Activated CD8-positive, alpha-beta memory T cell treated with anti-CD3 and anti-CD28 coated beads, Interleukin-2, amount 10 ng/mL, durations not matched to agents 7 days and 5 days (primary cell): ENCODE measurements around the gene EXOC4. TPM values are rescaled to one million over a fixed set of nuclear protein-coding genes. Genes with fewer than 3 reads are reported as not detected.

Source experiments
- ATAC-seq: fragments of 150-1000 bp; cut with Tn5 transposase; one replicate; pipeline ENCODE4 v1.10.0; 2021; ENCODE audit warnings: moderate library complexity
- CTCF ChIA-PET: fragments of 350-600 bp; sonication (Branson Sonifier 250); formaldehyde crosslinking; loops from one replicate; lab custom pipeline; 2021; ENCODE audit warnings: antibody characterized with exemption; lab: Charles Lee
- DNase-seq: peaks from one replicate; pipeline ENCODE4 v3.0.0-alpha.2; 2020
- H3K27ac Mint-ChIP-seq: one replicate; pipeline ENCODE4 v1.8.0; 2021; ENCODE audit warnings: mild to moderate bottlenecking, mixed read lengths
- H3K27me3 Mint-ChIP-seq: one replicate; pipeline ENCODE4 v1.8.0; 2021; ENCODE audit warnings: mixed read lengths
- H3K36me3 Mint-ChIP-seq: one replicate; pipeline ENCODE4 v1.8.0; 2021; ENCODE audit warnings: mild to moderate bottlenecking, mixed read lengths
- H3K4me1 Mint-ChIP-seq: one replicate; pipeline ENCODE4 v1.8.0; 2021; ENCODE audit warnings: mixed read lengths
- H3K4me3 Mint-ChIP-seq: one replicate; pipeline ENCODE4 v1.8.0; 2021; ENCODE audit warnings: mild to moderate bottlenecking, moderate library complexity, mixed read lengths
- H3K9me3 Mint-ChIP-seq: one replicate; pipeline ENCODE4 v1.8.0; 2022; ENCODE audit warnings: low read depth, mixed read lengths
- total RNA-seq, 2 experiments: library from RNA; stranded (reverse); gene quantifications; one replicate each; pipeline ENCODE4 v1.2.3, GENCODE V29; 2021

Gene EXOC4
- total RNA-seq, 2 experiments from 2014 or later, result 68.6 to 88.3 TPM

DNA sequence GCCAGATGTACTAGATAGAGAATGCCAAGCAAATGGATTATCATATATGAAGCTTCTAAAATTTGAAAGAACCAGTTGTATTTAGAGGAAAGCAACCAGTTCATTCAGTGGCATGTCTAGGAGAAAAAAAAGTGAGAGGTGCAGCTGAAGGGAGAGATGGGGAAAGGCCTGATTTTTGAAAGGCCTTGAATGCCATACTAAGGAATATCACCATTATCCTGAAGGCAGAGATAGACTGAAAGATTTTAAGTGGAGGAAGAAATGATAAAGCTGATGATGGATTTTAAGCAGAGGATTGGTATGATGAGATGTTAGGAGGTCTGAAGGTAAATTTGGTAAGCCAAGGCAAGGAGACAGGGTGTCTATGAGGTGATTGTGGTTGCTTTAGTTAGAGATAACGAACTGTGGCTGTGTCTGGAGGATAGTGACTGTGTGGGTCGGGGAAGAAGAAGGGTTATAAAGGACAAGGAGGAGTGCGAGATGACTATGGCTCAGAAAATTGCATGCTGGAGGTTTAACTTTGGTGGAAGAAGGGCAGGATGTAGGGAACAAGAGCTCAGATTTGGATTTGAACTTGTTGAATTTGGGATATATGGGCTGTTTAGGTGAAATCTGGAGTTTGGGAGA is 330.8 kb downstream of the EXOC4 start:
- no peak for DNase-seq
- Mint-ChIP-seq H3K36me3 (peaks cover 14% of the 10 kb centered on the region), H3K27me3 (no peaks in the 10 kb centered on the region), H3K4me1 (no peaks in the 10 kb centered on the region), H3K27ac (no peak overlapping the region), H3K9me3 (peaks cover 2% of the 10 kb centered on the region), H3K4me3 (no peak overlapping the region)
- no peak for ATAC-seq
- CTCF ChIA-PET, result no interaction called here

DNA sequence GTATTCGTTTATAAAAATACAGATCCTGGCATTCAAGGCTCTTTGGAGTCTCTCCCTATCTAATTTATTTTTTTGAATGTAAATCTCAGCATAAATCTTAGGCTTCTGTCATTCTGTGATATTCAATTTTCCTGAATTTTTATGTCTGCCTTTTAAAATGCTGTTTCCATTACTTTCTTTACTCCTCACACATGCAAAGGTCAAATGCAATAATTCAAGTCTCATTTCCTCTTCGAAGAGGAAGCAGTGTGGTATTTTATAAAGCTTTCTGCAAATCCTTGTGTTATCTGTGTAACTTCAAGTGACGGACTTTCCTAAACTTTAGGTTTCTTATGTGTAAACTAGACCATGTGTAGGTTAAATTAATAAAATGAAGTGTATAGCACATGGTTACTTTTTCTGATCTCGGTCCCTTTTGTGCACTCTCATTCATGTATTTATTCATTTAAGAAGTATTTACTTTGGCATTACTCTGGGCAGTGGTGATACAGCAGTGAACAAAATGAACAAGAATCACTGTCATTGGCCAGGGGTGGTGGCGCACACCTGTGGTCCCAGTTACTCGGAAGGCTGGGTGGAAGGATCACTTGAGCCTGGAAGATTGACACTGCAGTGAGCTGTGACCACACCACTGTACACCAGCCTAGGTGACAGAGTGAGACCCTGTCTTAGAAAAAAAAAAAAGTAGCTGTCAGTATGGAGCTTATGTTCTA is 332.2 kb downstream of the EXOC4 start:
- Mint-ChIP-seq H3K36me3 (peaks cover 12% of the 10 kb centered on the region), H3K9me3 (peaks cover 2% of the 10 kb centered on the region), H3K4me3 (no peak overlapping the region), H3K4me1 (no peaks in the 10 kb centered on the region), H3K27ac (no peak overlapping the region), H3K27me3 (no peaks in the 10 kb centered on the region)
- ATAC-seq, result no peak
- no peak for DNase-seq
- CTCF ChIA-PET, result no interaction called here

DNA sequence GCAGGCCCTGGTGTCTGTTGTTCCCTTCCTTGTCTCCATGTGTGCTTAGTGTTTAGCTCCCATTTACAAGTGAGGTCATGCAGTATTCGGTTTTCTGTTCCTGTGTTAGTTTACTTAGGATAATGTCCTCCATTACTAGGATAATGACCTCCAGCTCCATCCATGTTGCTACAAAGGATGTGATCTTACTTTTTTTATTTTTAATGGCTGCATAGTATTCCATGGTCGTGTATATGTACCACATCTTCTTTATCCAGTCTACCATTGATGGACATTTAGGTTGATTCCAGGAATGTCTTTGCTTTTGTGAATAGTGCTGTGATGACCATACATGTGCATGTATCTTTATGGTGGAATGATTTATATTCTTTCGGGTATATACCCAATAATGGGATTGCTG is 333.4 kb downstream of the EXOC4 start:
- CTCF ChIA-PET, result no interaction called here
- no peak overlapping the region for H3K4me3 Mint-ChIP-seq
- H3K9me3 Mint-ChIP-seq, result no peaks in the 10 kb centered on the region
- DNase-seq (no peak), ATAC-seq (no peak)
- peaks cover 9% of the 10 kb centered on the region for H3K36me3 Mint-ChIP-seq
- H3K27me3 Mint-ChIP-seq, result no peaks in the 10 kb centered on the region
- H3K4me1 Mint-ChIP-seq, result no peaks in the 10 kb centered on the region
- no peak overlapping the region for H3K27ac Mint-ChIP-seq

DNA sequence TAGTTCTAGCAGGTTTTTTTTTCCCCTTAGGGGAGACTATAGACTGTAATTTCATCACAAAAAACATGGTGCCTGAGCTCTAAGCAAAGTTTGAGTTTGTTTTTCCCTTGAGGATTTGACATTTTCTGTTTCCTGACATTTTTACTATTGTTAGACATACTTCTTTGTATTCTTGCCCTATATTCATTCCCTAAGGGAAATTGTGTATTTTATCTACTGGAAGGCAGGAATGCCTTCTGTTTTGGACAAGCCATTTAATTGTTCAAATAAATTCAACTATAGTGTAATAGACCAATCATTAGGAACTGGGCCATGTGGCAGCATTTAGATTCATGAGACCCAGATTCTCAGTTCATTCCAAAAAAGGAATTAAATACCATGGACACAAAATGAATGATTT is 335.0 kb downstream of the EXOC4 start:
- no peak overlapping the region for H3K27ac Mint-ChIP-seq
- H3K9me3 Mint-ChIP-seq, result no peaks in the 10 kb centered on the region
- no peak overlapping the region for H3K4me3 Mint-ChIP-seq
- DNase-seq (no peak), ATAC-seq (no peak)
- CTCF ChIA-PET, result no interaction called here
- H3K4me1 Mint-ChIP-seq, result no peaks in the 10 kb centered on the region
- peaks cover 8% of the 10 kb centered on the region for H3K36me3 Mint-ChIP-seq
- H3K27me3 Mint-ChIP-seq, result no peaks in the 10 kb centered on the region

DNA sequence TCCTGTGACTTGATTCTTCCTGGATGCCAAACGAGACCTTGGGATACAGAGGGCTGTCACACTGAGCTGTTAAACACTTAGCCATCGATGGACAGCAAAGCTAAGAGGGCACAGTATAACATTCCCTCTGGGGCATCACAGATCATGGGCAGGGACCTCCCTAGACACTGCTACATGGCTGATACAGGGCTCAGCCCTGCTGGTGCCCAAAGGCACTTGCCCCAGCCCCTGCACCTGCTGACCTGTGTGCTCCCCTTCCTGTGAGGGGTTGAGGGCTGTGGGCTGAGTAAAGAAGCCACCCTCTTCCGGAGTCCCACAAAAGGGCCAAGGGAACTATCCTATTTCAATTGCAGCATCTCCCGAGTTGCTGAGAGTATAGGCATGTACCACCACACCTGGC is 337.9 kb downstream of the EXOC4 start:
- Mint-ChIP-seq H3K36me3 (peaks cover 9% of the 10 kb centered on the region), H3K9me3 (no peaks in the 10 kb centered on the region), H3K4me3 (no peak overlapping the region), H3K27me3 (no peaks in the 10 kb centered on the region), H3K4me1 (no peaks in the 10 kb centered on the region), H3K27ac (no peak overlapping the region)
- no peak for DNase-seq
- CTCF ChIA-PET, result no interaction called here
- no peak for ATAC-seq

DNA sequence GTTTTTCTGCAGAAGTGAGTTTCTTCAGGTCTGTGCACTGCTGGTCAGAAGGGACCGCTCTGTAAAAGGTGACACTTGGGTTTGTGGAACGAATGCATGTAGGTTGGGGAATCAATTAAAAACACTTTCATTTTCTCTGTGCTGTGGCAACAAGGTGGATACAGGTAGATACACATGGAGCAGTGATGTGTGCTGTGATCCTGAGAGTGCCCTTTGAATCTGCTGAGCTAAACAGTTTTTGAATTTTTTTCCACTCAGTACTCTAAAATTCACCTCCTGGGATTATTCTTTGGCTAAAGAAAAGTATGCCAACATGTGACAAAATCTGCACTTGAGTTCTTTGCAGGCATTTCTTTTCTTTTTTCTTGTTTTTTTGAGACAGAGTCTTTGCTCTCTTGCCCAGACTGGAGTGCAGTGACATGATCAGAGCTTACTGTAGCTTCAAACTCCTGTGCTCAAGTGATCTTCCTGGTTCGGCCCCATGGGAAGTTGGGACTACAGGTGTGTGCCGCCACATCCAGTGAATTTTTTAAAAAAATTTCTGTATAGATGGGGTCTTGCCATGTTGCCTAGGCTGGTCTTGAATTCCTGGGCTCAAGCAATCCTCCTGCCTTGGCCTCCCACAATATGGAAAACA is 338.9 kb downstream of the EXOC4 start:
- H3K9me3 Mint-ChIP-seq, result no peaks in the 10 kb centered on the region
- H3K27me3 Mint-ChIP-seq, result no peaks in the 10 kb centered on the region
- CTCF ChIA-PET, result no interaction called here
- H3K4me3 Mint-ChIP-seq, result no peak overlapping the region
- H3K27ac Mint-ChIP-seq, result no peak overlapping the region
- ATAC-seq (no peak), DNase-seq (no peak)
- peaks cover 6% of the 10 kb centered on the region for H3K36me3 Mint-ChIP-seq
- H3K4me1 Mint-ChIP-seq, result no peaks in the 10 kb centered on the region

DNA sequence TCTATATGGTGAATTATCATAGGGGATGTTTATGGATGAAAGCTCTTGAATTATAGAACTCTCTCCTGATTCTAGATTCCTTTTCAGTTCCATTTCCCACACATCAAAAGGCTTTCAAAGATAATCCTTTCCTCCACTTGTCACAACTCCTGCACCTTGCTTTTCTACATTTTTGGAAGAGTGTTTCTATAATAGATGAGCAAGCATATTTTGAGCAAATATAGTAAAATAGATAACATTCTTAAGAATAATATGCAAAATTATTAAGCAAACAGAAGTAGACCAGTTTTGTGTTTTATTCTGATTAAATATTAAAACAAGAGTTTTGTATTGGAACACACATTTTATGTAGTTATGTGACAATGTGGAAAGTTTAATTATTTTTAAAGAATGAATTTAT is 340.7 kb downstream of the EXOC4 start:
- ATAC-seq (no peak), DNase-seq (no peak)
- Mint-ChIP-seq H3K4me1 (no peaks in the 10 kb centered on the region), H3K27ac (no peak overlapping the region), H3K36me3 (peaks cover 7% of the 10 kb centered on the region), H3K9me3 (no peaks in the 10 kb centered on the region), H3K4me3 (no peak overlapping the region), H3K27me3 (no peaks in the 10 kb centered on the region)
- CTCF ChIA-PET, result no interaction called here

DNA sequence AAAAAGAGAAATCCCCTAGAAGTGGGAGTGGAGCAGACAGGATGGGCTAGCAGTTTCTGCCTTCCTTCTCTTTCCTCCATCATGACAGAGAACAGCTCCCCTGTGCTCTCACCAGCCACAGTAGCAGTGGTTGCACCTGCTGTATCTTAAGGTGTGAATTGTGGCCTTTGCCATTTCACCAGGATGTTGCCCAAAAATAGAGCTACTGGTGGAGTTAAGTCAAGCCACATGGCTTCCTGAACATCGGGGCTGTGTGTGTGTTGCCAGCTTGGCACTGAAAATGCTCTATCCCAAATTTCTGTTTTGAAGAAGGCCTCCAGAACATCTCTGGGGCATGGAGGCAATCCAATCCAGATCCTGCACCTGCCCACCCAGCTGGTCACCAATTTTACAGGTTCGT is 348.7 kb downstream of the EXOC4 start:
- Mint-ChIP-seq H3K27me3 (no peaks in the 10 kb centered on the region), H3K4me1 (peaks cover 7% of the 10 kb centered on the region), H3K9me3 (no peaks in the 10 kb centered on the region), H3K27ac (no peak overlapping the region), H3K36me3 (peaks cover 1% of the 10 kb centered on the region), H3K4me3 (no peak overlapping the region)
- ATAC-seq (no peak), DNase-seq (no peak)
- CTCF ChIA-PET, result no interaction called here

DNA sequence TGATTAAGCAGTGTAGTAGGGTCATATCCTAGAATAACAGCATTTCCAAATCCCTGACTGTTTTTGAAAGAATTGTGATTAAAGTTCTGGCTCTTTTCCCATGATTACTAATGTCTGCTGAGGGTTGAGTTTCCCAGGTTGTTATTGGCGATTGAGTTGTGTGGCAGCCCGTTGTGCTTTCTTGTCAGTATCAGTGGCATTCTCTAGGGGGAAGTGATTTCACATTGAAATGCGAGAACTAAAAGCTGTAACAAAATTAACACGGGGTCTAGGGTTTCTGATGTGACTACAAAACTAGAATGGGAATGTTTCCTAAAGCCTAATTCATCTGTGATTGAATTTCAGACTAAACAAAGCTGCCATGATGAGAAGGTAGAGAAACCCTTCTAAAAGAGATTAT is 349.4 kb downstream of the EXOC4 start:
- Mint-ChIP-seq H3K36me3 (no peaks in the 10 kb centered on the region), H3K27me3 (no peaks in the 10 kb centered on the region), H3K9me3 (no peaks in the 10 kb centered on the region), H3K4me3 (no peak overlapping the region), H3K27ac (no peak overlapping the region), H3K4me1 (peaks cover 7% of the 10 kb centered on the region)
- DNase-seq (no peak), ATAC-seq (no peak)
- CTCF ChIA-PET, result no interaction called here

DNA sequence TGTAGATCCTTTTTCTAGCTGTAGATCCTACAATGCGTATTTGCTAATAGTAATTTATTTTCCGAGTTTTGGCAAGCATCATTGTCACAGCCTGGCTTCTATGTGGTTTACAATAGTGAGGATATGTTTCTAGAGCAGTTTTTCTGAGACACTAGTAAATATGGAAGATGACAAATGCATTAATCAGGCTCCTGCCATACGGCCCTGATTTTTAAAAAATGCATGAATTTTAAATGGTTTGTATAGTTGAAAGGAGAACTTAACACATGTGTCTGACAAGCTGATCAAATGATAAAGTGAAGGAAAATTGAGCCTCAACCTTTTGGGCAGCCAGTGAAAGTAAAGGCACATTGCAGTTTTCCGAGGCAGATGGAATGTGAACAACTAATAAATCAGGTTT is 354.1 kb downstream of the EXOC4 start:
- no peak overlapping the region for H3K27ac Mint-ChIP-seq
- no peak for ATAC-seq
- H3K27me3 Mint-ChIP-seq, result no peaks in the 10 kb centered on the region
- CTCF ChIA-PET, result no interaction called here
- no peaks in the 10 kb centered on the region for H3K9me3 Mint-ChIP-seq
- no peak for DNase-seq
- no peak overlapping the region for H3K4me3 Mint-ChIP-seq
- peaks cover 2% of the 10 kb centered on the region for H3K4me1 Mint-ChIP-seq
- no peaks in the 10 kb centered on the region for H3K36me3 Mint-ChIP-seq

DNA sequence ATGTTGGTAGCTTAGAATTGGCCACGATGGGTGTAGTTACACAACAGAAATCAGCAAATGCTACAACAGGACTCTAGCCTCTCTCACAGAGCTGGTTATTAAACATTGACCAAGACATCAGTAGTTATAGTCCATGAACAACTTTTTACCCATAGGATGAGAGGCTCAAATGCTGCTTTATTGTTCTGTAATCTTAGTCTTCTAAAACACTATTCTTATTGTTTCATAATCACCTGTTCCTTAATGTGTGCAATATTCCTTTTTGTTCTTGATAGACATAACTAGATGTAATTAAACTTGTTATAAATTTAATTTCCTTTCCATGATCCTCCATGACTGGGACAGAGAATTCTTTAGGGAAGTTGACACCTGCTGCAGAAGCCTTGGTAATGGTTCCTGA is 356.9 kb downstream of the EXOC4 start:
- ATAC-seq (no peak), DNase-seq (no peak)
- H3K4me3 Mint-ChIP-seq, result no peak overlapping the region
- CTCF ChIA-PET, result no interaction called here
- H3K36me3 Mint-ChIP-seq, result no peaks in the 10 kb centered on the region
- H3K27me3 Mint-ChIP-seq, result no peaks in the 10 kb centered on the region
- H3K27ac Mint-ChIP-seq, result no peak overlapping the region
- H3K4me1 Mint-ChIP-seq, result no peaks in the 10 kb centered on the region
- no peaks in the 10 kb centered on the region for H3K9me3 Mint-ChIP-seq

DNA sequence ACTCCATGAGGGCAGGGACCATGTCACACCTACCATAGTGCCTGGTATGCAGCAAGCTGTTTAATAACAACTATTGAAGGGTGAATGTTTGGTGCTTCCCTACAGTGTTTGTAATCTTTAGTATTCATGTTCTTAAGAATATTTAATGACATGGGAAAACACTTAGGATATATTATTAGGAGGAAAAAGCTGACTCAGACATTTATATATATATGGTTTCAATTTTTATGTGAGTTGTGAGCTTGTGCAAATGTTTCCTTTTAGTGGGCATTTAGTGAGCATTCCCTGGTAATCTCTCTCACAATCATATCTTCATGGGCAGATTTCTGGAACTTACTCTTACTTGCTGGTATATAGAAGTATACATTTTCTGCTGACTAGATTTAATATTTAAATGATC is 359.1 kb downstream of the EXOC4 start:
- H3K27me3 Mint-ChIP-seq, result no peaks in the 10 kb centered on the region
- no peaks in the 10 kb centered on the region for H3K9me3 Mint-ChIP-seq
- no peaks in the 10 kb centered on the region for H3K4me1 Mint-ChIP-seq
- ATAC-seq (no peak), DNase-seq (no peak)
- H3K36me3 Mint-ChIP-seq, result no peaks in the 10 kb centered on the region
- no peak overlapping the region for H3K4me3 Mint-ChIP-seq
- CTCF ChIA-PET, result no interaction called here
- H3K27ac Mint-ChIP-seq, result no peak overlapping the region

DNA sequence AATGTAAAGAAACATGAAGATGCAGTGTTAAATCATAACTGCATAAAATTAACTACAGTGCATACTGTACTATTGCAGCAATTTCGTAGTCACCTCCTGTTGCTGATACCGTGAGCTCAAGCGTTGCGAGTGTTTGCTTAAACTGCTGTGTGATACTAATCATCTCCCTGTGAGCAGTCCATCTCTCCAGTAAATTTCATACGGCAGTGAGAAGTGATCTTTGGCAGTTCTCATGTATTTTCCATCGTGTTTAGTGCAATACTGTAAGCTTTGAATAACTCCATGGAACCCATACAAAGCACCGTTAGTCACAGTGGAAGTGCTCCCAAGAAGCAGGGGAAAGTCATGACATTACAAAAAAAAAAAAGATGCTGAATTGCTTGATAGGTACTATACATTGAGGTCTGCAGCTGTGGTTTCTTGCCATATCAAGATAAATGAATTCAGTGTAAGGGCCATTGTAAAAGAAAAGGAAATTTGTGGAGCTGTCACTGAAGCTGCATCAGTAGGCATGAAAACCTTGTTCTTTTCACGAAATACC is 360.4 kb downstream of the EXOC4 start:
- no peak overlapping the region for H3K4me3 Mint-ChIP-seq
- H3K4me1 Mint-ChIP-seq, result no peaks in the 10 kb centered on the region
- H3K27me3 Mint-ChIP-seq, result no peaks in the 10 kb centered on the region
- H3K27ac Mint-ChIP-seq, result no peak overlapping the region
- H3K36me3 Mint-ChIP-seq, result no peaks in the 10 kb centered on the region
- CTCF ChIA-PET, result no interaction called here
- ATAC-seq (no peak), DNase-seq (no peak)
- H3K9me3 Mint-ChIP-seq, result peaks cover 3% of the 10 kb centered on the region

DNA sequence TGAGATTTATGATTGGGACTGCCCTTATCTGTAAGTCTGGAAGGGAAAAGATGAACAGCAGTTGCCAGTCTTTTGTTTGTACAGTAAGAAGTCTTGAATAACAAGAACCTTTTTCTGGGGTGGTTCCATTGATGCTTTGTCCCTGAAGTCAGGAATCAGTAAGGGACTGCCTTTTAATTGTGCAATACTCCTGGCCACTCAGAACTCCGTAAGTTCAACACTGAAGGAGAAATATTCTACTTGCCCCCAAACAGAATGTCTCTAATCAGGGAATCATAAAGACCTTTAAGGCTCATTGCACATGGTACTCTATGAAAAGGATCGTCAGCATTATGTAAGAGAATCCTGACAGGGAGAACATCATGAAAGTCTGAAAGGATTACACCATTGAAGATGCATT is 361.4 kb downstream of the EXOC4 start:
- no peaks in the 10 kb centered on the region for H3K27me3 Mint-ChIP-seq
- DNase-seq, result no peak
- CTCF ChIA-PET, result no interaction called here
- no peaks in the 10 kb centered on the region for H3K36me3 Mint-ChIP-seq
- no peak overlapping the region for H3K4me3 Mint-ChIP-seq
- peaks cover 3% of the 10 kb centered on the region for H3K9me3 Mint-ChIP-seq
- H3K27ac Mint-ChIP-seq, result no peak overlapping the region
- H3K4me1 Mint-ChIP-seq, result no peaks in the 10 kb centered on the region
- no peak for ATAC-seq
